ENCODE measurements around the gene RTKN.

DNA sequence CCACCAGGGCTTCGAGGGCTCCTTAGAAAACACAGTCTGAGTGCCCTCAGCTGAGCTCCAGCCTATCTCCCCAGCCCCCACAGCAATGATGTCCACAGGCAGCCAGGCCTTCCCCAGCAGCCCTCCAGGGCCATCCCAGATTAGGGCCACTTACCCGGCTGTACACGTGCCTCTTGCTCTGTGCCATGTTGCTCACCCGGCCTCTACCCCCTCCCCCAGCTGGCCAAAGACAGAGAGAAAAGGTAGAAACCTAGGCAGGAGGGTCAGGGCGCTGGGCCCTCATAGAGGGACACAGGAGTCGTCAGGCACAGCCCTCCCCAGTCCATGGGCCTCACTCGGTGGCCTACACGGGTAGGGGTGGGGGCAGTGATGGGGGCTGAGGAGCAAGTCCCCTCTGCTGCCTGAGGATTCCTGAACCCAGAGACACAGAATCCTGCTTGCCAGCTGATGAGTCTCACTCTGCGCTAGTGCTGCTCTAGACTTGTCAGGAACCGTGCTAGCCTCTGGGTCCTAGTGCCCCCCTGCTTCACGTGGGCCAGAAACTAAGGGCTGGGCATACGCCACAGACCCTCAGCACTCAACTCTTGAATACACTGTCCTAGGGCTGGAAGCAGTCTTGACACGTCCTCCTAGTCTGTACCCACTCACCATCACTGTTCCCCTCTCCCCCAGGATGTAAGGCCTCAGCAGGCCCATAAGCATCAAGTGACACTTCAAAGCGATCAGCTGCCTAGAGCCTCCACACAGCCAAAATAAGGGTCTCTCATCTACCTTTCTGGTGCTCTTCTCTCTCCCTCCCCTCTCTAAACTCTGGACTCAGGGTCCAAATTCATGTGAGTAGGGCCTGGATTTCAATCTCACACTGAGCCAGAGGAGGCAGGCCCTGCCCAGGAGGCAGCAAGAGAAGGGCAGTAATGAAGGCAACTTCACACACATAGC lies 61.6 kb downstream of the RTKN start, which contains the start of gene DCTN1:
- TF ChIP-seq EZH2phosphoT487 (IDR thresholded peaks at IDR 0.05; ENCODE audit: insufficient read depth, low read depth) (no peak), EZH2 (IDR thresholded peaks at IDR 0.05; ENCODE audit: insufficient read depth, poor library complexity, severe bottlenecking) (no peak)
